Subcutaneous abdominal adipose tissue (tissue), 5 donors: ENCODE measurements around the gene MVK.

Source experiments
- H3K27ac ChIP-seq: one replicate; pipeline ENCODE4 v1.7.0; 2013; ENCODE audit warnings: low read depth, mild to moderate bottlenecking, inconsistent platforms, low read length, moderate library complexity
- H3K27me3 ChIP-seq, 5 donors: one replicate each; pipeline ENCODE4 v1.7.0; 2013; ENCODE audit warnings: low read length in 5 of 5, inconsistent platforms in 1 of 5; ENCODE audit not compliant: control insufficient read depth in 5 of 5, insufficient read depth in 4 of 5
- H3K36me3 ChIP-seq, 5 donors: one replicate each; pipeline ENCODE4 v1.7.0; 2013; ENCODE audit warnings: low read length in 5 of 5; ENCODE audit not compliant: control insufficient read depth in 5 of 5, insufficient read depth in 5 of 5
- H3K4me1 ChIP-seq, 5 donors: one replicate each; pipeline ENCODE4 v1.7.0; 2013; ENCODE audit warnings: low read length in 5 of 5, mild to moderate bottlenecking in 3 of 5, moderate library complexity in 1 of 5; ENCODE audit not compliant: control insufficient read depth in 5 of 5, insufficient read depth in 5 of 5
- H3K4me3 ChIP-seq, 5 donors: one replicate each; pipeline ENCODE4 v1.7.0; 2013; ENCODE audit warnings: low read length in 5 of 5, low read depth in 1 of 5
- H3K9ac ChIP-seq, 5 donors: one replicate each; pipeline ENCODE4 v1.7.0; 2013; ENCODE audit warnings: low read length in 5 of 5, mild to moderate bottlenecking in 4 of 5, moderate library complexity in 3 of 5
- H3K9me3 ChIP-seq, 5 donors: one replicate each; pipeline ENCODE4 v1.7.0; 2013; ENCODE audit warnings: low read length in 5 of 5; ENCODE audit not compliant: control insufficient read depth in 5 of 5
- donor health status: healthy.
- donor health status: healthy.
- donor health status: healthy.
- donor health status: healthy.
- donor health status: healthy.

The MVK gene

DNA sequence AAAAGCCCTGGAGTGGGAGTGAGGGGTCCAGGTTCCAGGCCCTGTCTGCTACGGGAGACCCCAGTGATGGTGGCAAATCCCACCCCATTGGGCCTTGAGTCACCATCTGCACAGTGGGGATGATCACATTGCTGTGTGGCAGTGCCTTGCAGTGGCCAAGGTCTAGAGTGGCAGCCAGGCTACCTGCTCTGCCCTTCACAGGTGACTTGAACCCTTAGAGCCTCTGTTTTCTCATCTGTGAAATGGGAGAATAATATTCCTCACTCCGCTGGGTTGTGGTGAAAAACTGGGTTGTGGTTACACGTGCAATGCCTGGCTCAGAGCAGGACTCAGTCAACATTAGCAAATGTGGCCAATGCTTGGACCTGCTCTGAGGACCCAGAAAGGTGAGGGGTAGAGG is 58.2 kb downstream of the MVK start:
- no peaks in the 10 kb centered on the region for H3K36me3 ChIP-seq

DNA sequence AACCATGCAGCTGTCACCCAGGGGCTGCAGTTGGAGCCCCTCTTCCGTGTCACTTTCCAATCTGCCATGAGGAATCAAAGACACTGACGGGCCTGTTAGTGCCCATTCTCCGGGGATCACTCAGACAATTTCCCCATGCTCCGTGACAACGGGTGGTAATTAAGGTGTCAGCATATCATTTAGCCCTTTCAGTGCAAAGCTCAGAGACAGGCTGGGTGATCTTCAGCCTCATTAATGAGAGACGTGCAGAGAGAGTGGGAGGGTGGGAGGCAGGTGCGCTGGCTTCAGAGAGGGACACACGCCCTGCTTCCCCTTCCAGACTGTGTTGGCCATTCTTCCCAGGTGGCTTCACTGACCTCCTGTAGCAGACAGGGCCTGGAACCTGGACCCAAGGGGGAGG is 58.7 kb downstream of the MVK start:
- Histone ChIP-seq H3K9ac (no peak overlapping the region), H3K4me1 (no peaks in the 10 kb centered on the region), H3K36me3 (no peaks in the 10 kb centered on the region), H3K9me3 (peaks cover 0 to 3% (median 0%) of the 10 kb centered on the region in 5 donors), H3K4me3 (no peak overlapping the region), H3K27me3 (peaks cover 7 to 32% (median 32%) of the 10 kb centered on the region in 5 donors), H3K27ac (no peak overlapping the region)

More for the DNA sequence above, 58.2 kb downstream of the MVK start:
- H3K4me1 ChIP-seq = no peaks in the 10 kb centered on the region
- H3K4me3 ChIP-seq = no peak overlapping the region
- no peak overlapping the region for H3K9ac ChIP-seq
- no peak overlapping the region for H3K27ac ChIP-seq
- peaks cover 0 to 3% (median 0%) of the 10 kb centered on the region in 5 donors for H3K9me3 ChIP-seq
- H3K27me3 ChIP-seq = peaks cover 7 to 36% (median 32%) of the 10 kb centered on the region in 5 donors

DNA sequence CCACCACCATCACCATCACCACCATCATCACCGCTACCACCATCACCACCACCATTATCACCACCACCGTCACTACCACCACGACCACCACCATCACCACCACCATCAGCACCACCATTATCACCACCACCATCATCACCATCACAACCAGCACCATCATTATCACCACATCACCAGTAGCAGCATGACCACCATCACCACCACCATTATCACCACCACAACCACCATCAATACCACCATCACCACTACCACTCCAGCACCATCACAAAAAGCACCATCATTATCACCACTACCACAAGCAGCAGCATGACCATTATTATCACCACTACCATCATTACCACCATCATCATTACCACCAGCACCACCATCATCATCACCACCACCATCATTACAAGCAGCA is 62.1 kb downstream of the MVK start:
- H3K4me3 ChIP-seq = no peak overlapping the region
- H3K36me3 ChIP-seq = no peaks in the 10 kb centered on the region
- H3K27me3 ChIP-seq = peaks cover 12 to 27% (median 20%) of the 10 kb centered on the region in 5 donors
- H3K9ac ChIP-seq = no peak overlapping the region
- H3K27ac ChIP-seq = no peak overlapping the region
- H3K4me1 ChIP-seq = no peaks in the 10 kb centered on the region
- H3K9me3 ChIP-seq = peaks cover 0 to 3% (median 0%) of the 10 kb centered on the region in 5 donors

DNA sequence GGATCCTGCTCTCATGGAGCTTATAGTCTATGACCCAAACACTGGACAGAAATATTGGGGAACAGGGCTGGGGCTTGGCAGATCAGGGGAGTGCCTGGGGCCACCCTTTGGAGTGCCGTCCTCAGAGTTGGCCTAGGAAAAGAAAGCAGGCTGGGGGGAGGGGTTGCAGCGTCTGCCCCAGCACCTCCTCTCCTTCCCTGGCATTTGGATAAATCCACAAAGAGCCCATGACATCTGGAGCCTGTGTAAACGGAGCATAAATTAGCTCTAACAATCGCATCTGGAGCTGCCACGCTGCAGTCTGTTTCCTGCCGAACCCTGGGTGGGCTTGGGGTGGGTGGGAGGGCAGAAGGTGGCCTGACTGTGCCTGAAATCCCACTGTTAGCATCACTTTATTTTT is 63.8 kb downstream of the MVK start:
- no peak overlapping the region for H3K27ac ChIP-seq
- no peak overlapping the region for H3K9ac ChIP-seq
- H3K4me3 ChIP-seq = no peak overlapping the region
- peaks cover 0 to 3% (median 0%) of the 10 kb centered on the region in 5 donors for H3K9me3 ChIP-seq
- peaks cover 4 to 15% (median 7%) of the 10 kb centered on the region in 5 donors for H3K27me3 ChIP-seq
- H3K36me3 ChIP-seq = no peaks in the 10 kb centered on the region
- no peaks in the 10 kb centered on the region for H3K4me1 ChIP-seq

DNA sequence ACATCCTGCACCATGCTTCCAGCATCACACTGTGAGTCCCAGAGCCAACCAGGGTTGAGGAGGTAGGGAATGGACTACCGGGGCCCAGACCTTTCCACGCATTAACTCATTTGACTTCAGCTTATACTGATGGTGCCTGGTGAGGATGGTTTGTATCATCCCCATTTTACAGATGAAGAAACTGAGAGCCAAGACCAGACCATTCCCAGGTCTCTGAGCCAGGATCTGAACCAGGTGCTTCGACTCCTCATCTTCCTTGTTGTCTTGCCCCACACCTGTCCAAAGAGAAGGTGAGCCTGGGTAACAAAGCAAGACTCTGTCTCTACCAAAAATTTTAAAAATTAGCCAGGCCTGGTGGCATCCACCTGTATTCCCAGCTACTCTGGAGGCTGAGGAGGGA is 64.4 kb downstream of the MVK start:
- Histone ChIP-seq H3K27me3 (peaks cover 5 to 16% (median 8%) of the 10 kb centered on the region in 5 donors), H3K9me3 (peaks cover 0 to 3% (median 0%) of the 10 kb centered on the region in 5 donors), H3K4me3 (no peak overlapping the region), H3K4me1 (no peaks in the 10 kb centered on the region), H3K36me3 (no peaks in the 10 kb centered on the region), H3K27ac (no peak overlapping the region), H3K9ac (no peak overlapping the region)

DNA sequence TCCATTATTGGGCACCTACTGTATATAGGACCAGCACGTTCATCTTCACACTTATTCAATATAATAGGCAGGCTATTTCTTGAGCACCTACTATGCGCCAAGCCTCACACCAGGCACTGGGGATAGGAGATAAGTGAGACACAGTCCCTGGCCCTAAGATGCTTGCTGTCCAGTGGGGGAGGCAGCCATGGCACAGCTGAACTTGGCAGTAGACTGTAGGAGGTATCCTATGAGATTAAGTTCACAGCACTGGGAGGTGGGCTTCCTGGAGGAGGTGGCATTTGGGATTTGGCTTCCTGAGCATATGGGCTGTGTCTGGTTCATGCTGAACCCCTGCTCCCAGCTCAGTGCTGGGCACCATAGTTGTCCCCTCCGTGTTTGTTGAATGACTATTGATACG is 65.1 kb downstream of the MVK start:
- Histone ChIP-seq H3K36me3 (no peaks in the 10 kb centered on the region), H3K27ac (no peak overlapping the region), H3K4me3 (no peak overlapping the region), H3K27me3 (peaks cover 5 to 16% (median 8%) of the 10 kb centered on the region in 5 donors), H3K9me3 (peaks cover 0 to 3% (median 0%) of the 10 kb centered on the region in 5 donors), H3K4me1 (no peaks in the 10 kb centered on the region), H3K9ac (no peak overlapping the region)

DNA sequence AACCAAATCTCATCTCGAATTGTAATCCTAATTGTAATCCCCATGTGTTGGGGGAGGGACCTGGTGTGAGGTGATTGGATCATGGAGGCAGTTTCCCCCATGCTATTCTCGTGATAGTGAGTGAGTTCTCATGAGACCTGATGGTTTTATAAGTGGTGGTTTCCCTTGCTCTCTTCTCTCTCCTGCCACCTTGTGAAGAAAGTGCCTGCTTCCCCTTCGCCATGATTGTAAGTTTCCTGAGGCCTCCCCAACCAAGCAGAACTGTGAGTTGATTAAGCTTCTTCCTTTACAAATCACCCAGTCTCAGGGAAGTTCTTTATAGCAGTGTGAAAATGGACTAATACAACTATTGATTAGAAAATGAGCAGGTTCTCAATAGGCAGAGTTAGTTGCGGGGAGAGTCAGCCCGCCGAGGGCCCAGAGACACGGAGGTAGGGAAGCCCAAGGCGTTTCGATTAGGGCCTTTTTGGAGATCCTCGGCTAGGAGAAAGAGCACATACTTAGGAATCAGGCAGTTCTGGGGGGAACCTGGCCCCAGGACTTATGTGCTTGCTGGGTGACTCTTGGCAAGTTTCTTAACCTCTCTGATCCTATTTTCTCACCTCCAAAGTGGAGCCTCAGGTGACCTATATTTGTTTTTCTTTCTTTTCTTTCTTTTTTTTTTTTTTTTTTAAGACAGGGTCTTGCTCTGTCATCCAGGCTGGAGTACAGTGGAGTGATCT is 65.7 kb downstream of the MVK start:
- Histone ChIP-seq H3K4me1 (no peaks in the 10 kb centered on the region), H3K9ac (no peak overlapping the region), H3K27ac (no peak overlapping the region), H3K4me3 (no peak overlapping the region), H3K9me3 (no peaks in the 10 kb centered on the region), H3K27me3 (peaks cover 5 to 16% (median 11%) of the 10 kb centered on the region in 5 donors), H3K36me3 (no peaks in the 10 kb centered on the region)

DNA sequence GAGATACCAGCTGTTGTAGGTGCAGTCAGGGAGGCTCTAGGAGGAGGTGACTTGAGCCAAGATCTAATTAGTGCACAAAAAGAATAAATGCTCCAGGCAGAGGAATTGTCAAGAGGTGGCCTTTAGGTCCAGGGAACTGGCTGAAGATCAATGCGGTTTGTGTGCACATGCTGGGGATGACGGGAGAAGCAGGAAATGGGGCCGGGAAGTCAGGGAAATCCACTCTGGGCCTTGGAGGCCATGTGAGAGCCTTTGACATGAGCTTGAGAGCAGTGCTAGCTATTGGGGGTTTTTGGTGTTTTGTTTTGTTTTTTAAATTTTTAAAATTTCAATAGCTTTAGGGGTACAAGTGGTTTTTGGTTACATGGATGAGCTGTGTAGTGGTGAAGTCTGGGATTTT is 67.4 kb downstream of the MVK start:
- no peak overlapping the region for H3K9ac ChIP-seq
- H3K9me3 ChIP-seq = no peaks in the 10 kb centered on the region
- peaks cover 11 to 29% (median 22%) of the 10 kb centered on the region in 5 donors for H3K27me3 ChIP-seq
- H3K36me3 ChIP-seq = no peaks in the 10 kb centered on the region
- no peak overlapping the region for H3K4me3 ChIP-seq
- H3K4me1 ChIP-seq = no peaks in the 10 kb centered on the region
- no peak overlapping the region for H3K27ac ChIP-seq

DNA sequence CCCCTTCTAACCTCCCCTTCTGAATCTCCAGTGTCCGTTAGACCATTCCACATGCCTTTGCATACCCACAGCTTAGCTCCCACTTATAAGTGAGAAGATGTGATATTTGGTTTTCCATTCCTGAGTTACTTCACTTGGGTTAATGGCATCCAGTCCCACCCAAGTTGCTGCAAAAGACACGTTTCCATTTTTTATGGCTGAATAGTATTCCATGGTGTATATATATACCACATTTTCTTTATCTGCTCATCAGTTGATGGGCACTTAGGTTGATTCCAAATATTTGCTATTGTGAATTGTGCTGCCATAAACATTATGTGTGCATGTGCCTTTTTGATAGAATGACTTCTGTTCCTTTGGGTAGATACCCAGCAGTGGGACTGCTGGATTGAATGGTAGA is 67.8 kb downstream of the MVK start:
- H3K9ac ChIP-seq = no peak overlapping the region
- no peaks in the 10 kb centered on the region for H3K9me3 ChIP-seq
- no peaks in the 10 kb centered on the region for H3K36me3 ChIP-seq
- no peak overlapping the region for H3K4me3 ChIP-seq
- H3K27ac ChIP-seq = no peak overlapping the region
- H3K4me1 ChIP-seq = no peaks in the 10 kb centered on the region
- peaks cover 15 to 29% (median 27%) of the 10 kb centered on the region in 5 donors for H3K27me3 ChIP-seq

DNA sequence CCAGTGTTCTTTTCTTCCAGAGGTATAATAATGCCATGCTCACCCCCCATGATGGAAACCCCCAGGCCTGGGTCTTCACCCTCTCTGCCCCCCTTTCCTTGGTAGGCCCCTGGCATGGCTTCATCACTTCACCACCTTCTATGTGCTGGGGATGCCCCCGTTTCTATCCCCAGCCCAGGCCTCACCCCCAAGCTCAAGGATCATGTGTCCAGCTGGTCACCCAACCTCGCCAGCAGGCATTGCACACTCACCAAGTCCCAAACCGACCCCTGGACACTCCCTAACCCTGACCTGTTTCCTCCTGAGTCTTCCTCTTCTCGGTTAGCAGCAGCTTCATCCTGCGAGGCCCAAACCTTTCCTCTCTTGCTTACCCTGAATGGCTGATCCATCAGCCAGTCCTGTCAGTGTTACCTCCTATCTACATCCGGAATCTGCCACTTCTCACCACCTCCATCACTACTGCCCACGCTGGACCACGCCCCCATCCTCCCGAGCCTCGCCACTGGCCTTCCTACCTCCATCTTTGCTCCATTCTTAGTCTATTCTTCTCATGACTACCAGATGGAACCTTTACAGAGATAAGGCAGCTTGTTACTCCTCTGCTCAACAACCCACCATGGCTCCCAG is 69.0 kb downstream of the MVK start:
- Histone ChIP-seq H3K27me3 (peaks cover 15 to 39% (median 33%) of the 10 kb centered on the region in 5 donors), H3K4me3 (no peak overlapping the region), H3K9me3 (no peaks in the 10 kb centered on the region), H3K36me3 (no peaks in the 10 kb centered on the region), H3K4me1 (no peaks in the 10 kb centered on the region), H3K9ac (no peak overlapping the region), H3K27ac (no peak overlapping the region)
